GM13976 (cell line): ENCODE results near the gene CMIP.

Experiments
- DNase-seq: peaks from one replicate; pipeline ENCODE4 v3.0.0; 2012; ENCODE audit warnings: low spot score
- CTCF ChIP-seq: IDR thresholded peaks from 2 replicates; pipeline ENCODE4 v1.5.1; 2012; ENCODE audit warnings: borderline replicate concordance, mild to moderate bottlenecking; ENCODE audit not compliant: insufficient read depth; ENCODE audit errors: extremely low read depth, missing control alignments, control extremely low read depth
- in situ Hi-C: fragments of 300-500 bp; cut with MboI; formaldehyde crosslinking; loops from one replicate; pipeline ENCODE4 v1.12.0; 2022; ENCODE audit warnings: low sequenced_read_pairs, mixed read lengths, inconsistent platforms; ENCODE audit not compliant: unreplicated experiment

The CMIP gene

GRCh38 chr16:81571592-81572385 lies 127.2 kb downstream of the CMIP start:
- DNase-seq = no peak
- TF ChIP-seq CTCF = no peak
- in situ Hi-C loops = no loop called here

- in situ Hi-C loops = no loop called here
Measured at GRCh38 chr16:81572386-81573144, 128.0 kb downstream of the CMIP start.

GRCh38 chr16:81573533-81574020 lies 129.0 kb downstream of the CMIP start:
- TF ChIP-seq CTCF = no peak
- DNase-seq = no peak
- in situ Hi-C loops = no loop called here

More at GRCh38 chr16:81572386-81573144, 128.0 kb downstream of the CMIP start:
- TF ChIP-seq CTCF = no peak
- no peak for DNase-seq

- in situ Hi-C loops = no loop called here
- DNase-seq = no peak
- TF ChIP-seq CTCF = no peak
Measured at GRCh38 chr16:81574168-81574567, 129.6 kb downstream of the CMIP start.

- DNase-seq = no peak
- TF ChIP-seq CTCF = no peak
- in situ Hi-C loops = no loop called here
Measured at GRCh38 chr16:81575307-81575706, 130.7 kb downstream of the CMIP start.

- in situ Hi-C loops = no loop called here
- no peak for DNase-seq
- TF ChIP-seq CTCF = no peak
Measured at GRCh38 chr16:81575834-81576233, 131.2 kb downstream of the CMIP start.
